Neural cell (in vitro differentiated cells): ENCODE results near the gene TMEM9. TPM values are rescaled to one million over a fixed set of nuclear protein-coding genes. Genes with fewer than 3 reads are reported as not detected.
A peak's percentile ranks its signal among the peaks of the same experiment; 100 is the strongest.

Source experiments
- H2AFZ ChIP-seq: fragments of 200-600, 300-800 bp; sonication (generic), shearing (Covaris generic); 2 replicates; pipeline ENCODE4 v1.6.0; 2014; ENCODE audit warnings: low read depth, mild to moderate bottlenecking, antibody characterized with exemption, low read length, moderate library complexity
- H3F3A ChIP-seq: fragments of 200-600 bp; shearing (Covaris generic); 2 replicates; pipeline ENCODE4 v1.6.1; 2016; ENCODE audit warnings: mild to moderate bottlenecking, moderate library complexity, mixed read lengths, antibody characterized with exemption, low read length; ENCODE audit not compliant: insufficient read depth, poor library complexity, severe bottlenecking
- H3K27ac ChIP-seq: fragments of 200-600, 300-800 bp; sonication (generic), shearing (Covaris generic); 2 replicates; pipeline ENCODE4 v1.5.1; 2014; ENCODE audit warnings: mild to moderate bottlenecking, low read length, moderate library complexity
- H3K27me3 ChIP-seq: fragments of 300-800, 200-600 bp; sonication (generic), shearing (Covaris generic); 2 replicates; pipeline ENCODE4 v1.6.0; 2014; ENCODE audit warnings: mild to moderate bottlenecking, low read depth, low read length, moderate library complexity; ENCODE audit not compliant: insufficient read depth
- H3K36me3 ChIP-seq: fragments of 300-800, 200-600 bp; sonication (generic), shearing (Covaris generic); 2 replicates; pipeline ENCODE4 v1.5.1; 2014; ENCODE audit warnings: mild to moderate bottlenecking, antibody characterized with exemption, low read length, moderate library complexity; ENCODE audit not compliant: insufficient read depth
- H3K4me2 ChIP-seq: fragments of 300-800, 200-600 bp; sonication (generic), shearing (Covaris generic); 2 replicates; pipeline ENCODE4 v1.6.0; 2014; ENCODE audit warnings: mild to moderate bottlenecking, low read length
- H3K4me3 ChIP-seq: fragments of 300-800, 200-600 bp; sonication (generic), shearing (Covaris generic); 2 replicates; pipeline ENCODE4 v1.5.1; 2014; ENCODE audit warnings: mild to moderate bottlenecking, low read length, moderate library complexity
- H3K79me2 ChIP-seq: fragments of 200-600 bp; shearing (Covaris generic); replicated peaks from 2 replicates; pipeline ENCODE4 v1.6.0; 2014; ENCODE audit warnings: mild to moderate bottlenecking, low read length, moderate library complexity; ENCODE audit not compliant: insufficient read depth
- H3K9ac ChIP-seq: fragments of 300-800, 200-600 bp; sonication (generic), shearing (Covaris generic); 2 replicates; pipeline ENCODE4 v1.6.1; 2016; ENCODE audit warnings: mild to moderate bottlenecking, low read length, mixed read lengths
- H3K9me2 ChIP-seq: fragments of 200-600 bp; shearing (Covaris generic); 2 replicates; pipeline ENCODE4 v1.6.1; 2016; ENCODE audit warnings: mild to moderate bottlenecking, low read length, mixed read lengths; ENCODE audit not compliant: insufficient read depth
- H3K9me3 ChIP-seq: fragments of 200-600, 300-800 bp; sonication (generic), shearing (Covaris generic); 2 replicates; pipeline ENCODE4 v1.6.1; 2016; ENCODE audit warnings: mild to moderate bottlenecking, mixed run types, low read length, moderate library complexity, mixed read lengths
- H4K20me1 ChIP-seq: fragments of 200-600 bp; shearing (Covaris generic); 2 replicates; pipeline ENCODE4 v1.6.1; 2016; ENCODE audit warnings: mild to moderate bottlenecking, mixed run types; ENCODE audit not compliant: insufficient read depth
- EP300 ChIP-seq: fragments of 450-650 bp; conservative IDR thresholded peaks from 2 replicates; pipeline ENCODE4 v1.6.1; 2014; ENCODE audit warnings: antibody characterized with exemption, mild to moderate bottlenecking, moderate library complexity; ENCODE audit not compliant: poor library complexity, severe bottlenecking
- EZH2 ChIP-seq: fragments of 200-600, 300-800 bp; shearing (Covaris generic), sonication (generic); IDR thresholded peaks from 2 replicates; pipeline ENCODE4 v1.6.1; 2014; ENCODE audit warnings: antibody characterized with exemption, low read length, borderline replicate concordance, mild to moderate bottlenecking; ENCODE audit not compliant: insufficient read depth, poor library complexity, severe bottlenecking
- MXI1 ChIP-seq: fragments of 450-650 bp; conservative IDR thresholded peaks from 2 replicates; pipeline ENCODE4 v1.6.1; 2014; ENCODE audit warnings: antibody characterized with exemption, mild to moderate bottlenecking; ENCODE audit not compliant: poor library complexity, severe bottlenecking
- POLR2AphosphoS5 ChIP-seq: IDR thresholded peaks from 2 replicates; pipeline ENCODE4 v1.6.1; 2012
- RAD21 ChIP-seq: fragments of 450-650 bp; conservative IDR thresholded peaks from 2 replicates; pipeline ENCODE4 v1.6.1; 2014; ENCODE audit warnings: antibody characterized with exemption, mild to moderate bottlenecking, moderate library complexity
- SMC3 ChIP-seq: fragments of 450-650 bp; conservative IDR thresholded peaks from 2 replicates; pipeline ENCODE4 v1.6.1; 2014; ENCODE audit warnings: antibody characterized with exemption, mild to moderate bottlenecking, moderate library complexity; ENCODE audit not compliant: poor library complexity
- TAF1 ChIP-seq: IDR thresholded peaks from 2 replicates; pipeline ENCODE4 v1.6.1; 2012; ENCODE audit warnings: low read depth
- polyA plus RNA-seq: library from polyadenylated mRNA; depleted of rRNA; stranded (reverse); fragments of >200 nt; gene quantifications from 2 replicates; pipeline ENCODE4 v1.2.3, GENCODE V29; 2014
- TF ChIP-seq, protein P1 (sequence below): fragments of 450-650 bp; IDR thresholded peaks from 2 replicates; pipeline ENCODE4 v1.5.1; 2014; ENCODE audit warnings: antibody characterized with exemption, mild to moderate bottlenecking, moderate library complexity; ENCODE audit not compliant: poor library complexity, severe bottlenecking
- TF ChIP-seq, protein P2 (sequence below): IDR thresholded peaks from 2 replicates; pipeline ENCODE4 v1.6.1; 2012; ENCODE audit warnings: borderline replicate concordance

TMEM9 gene
- polyA plus RNA-seq, 1 donor from 2014 or later, result 182 TPM

DNA sequence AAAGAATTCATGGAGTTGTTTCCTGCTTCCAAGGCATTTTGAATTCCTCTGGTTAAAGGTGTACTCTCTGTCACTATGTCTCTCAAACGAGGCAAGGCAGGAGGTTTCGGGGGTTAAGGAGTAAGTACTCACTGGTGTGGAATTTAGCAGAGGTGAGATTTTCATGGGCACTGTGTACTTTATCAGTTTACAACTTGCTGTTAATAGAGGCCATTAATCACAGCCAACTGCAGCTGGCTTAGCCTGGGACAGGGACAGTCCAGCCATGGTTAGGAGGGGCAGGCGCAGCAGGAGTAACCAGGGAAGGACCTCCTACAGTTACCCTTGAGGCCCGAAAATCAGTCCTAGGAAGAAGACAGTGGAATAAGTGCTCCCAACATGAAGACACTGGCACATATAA lies 18.1 kb upstream of the TMEM9 start:
- Histone ChIP-seq H3K9ac (no peak overlapping the region), H3K27ac (no peak overlapping the region), H3F3A (no peaks in the 10 kb centered on the region)

DNA sequence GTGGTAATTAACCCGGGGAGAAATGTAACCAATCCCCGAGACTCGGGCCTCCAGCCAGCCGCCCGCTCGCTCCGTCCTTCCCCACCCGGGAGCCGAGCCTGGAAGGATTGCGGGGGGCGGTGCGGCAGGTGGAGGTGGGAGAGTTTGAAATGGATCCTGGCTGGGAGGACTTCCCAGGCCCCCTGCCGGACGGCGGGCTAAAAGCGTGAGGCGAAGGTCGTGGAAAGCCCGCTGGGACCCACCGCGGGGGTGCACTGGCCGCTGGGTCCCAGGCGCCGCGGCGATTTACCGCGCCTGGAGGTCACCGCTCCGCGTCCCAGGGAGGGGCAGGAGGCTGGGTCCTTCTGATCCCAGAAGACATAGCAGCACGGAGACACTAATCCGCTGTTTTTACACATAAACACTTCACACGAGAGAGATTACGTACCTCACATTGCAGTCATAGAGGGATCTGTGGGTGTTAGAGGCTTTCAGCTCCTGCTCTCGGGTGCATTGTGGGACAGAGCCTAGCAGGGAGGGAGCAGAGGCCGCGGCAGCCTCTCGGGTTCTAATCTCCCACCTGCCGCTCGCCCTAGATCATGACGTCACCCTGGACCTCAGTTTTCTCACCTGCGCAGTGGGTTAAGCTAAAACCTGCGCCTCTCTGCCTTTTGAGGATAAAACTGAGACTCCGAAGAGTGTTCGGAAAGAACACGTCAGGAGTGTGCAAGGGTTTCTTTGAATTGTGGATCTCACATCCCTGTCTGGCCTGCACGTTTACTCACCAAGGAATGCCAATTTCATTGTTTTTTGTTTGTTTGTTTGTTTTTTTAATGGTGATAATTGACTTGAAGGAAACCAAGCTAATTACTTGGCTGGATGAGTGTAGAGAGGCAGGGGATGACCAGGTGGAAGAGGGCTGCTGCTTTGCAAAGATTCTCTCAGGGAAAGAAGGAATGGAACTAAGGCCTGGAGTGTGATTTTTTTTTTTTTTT lies 17.1 kb upstream of the TMEM9 start:
- no peaks in the 10 kb centered on the region for H3K36me3 ChIP-seq
- H3K27me3 ChIP-seq, result no peaks in the 10 kb centered on the region
- peak overlapping the region; percentile 68 for H3K9ac ChIP-seq
- H3K79me2 ChIP-seq, result no peaks in the 10 kb centered on the region
- TF ChIP-seq EZH2 (no peak), EP300 (no peak), POLR2AphosphoS5 (peak; percentile 27)
- TF ChIP-seq, protein P1, sequence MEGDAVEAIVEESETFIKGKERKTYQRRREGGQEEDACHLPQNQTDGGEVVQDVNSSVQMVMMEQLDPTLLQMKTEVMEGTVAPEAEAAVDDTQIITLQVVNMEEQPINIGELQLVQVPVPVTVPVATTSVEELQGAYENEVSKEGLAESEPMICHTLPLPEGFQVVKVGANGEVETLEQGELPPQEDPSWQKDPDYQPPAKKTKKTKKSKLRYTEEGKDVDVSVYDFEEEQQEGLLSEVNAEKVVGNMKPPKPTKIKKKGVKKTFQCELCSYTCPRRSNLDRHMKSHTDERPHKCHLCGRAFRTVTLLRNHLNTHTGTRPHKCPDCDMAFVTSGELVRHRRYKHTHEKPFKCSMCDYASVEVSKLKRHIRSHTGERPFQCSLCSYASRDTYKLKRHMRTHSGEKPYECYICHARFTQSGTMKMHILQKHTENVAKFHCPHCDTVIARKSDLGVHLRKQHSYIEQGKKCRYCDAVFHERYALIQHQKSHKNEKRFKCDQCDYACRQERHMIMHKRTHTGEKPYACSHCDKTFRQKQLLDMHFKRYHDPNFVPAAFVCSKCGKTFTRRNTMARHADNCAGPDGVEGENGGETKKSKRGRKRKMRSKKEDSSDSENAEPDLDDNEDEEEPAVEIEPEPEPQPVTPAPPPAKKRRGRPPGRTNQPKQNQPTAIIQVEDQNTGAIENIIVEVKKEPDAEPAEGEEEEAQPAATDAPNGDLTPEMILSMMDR, result peak; percentile 61
- H2AFZ ChIP-seq, result peak overlapping the region; percentile 66
- H4K20me1 ChIP-seq, result no peaks in the 10 kb centered on the region
- H3K4me2 ChIP-seq, result peak overlapping the region; percentile 41
- no peaks in the 10 kb centered on the region for H3K9me3 ChIP-seq
- H3K27ac ChIP-seq, result peak overlapping the region; percentile 60
- H3K4me3 ChIP-seq, result peak overlapping the region; percentile 71
- H3K9me2 ChIP-seq, result no peaks in the 10 kb centered on the region
- no peaks in the 10 kb centered on the region for H3F3A ChIP-seq

More for the DNA sequence above, 18.1 kb upstream of the TMEM9 start:
- Histone ChIP-seq H3K27me3 (no peaks in the 10 kb centered on the region), H3K4me3 (no peak overlapping the region), H3K4me2 (no peak overlapping the region), H3K79me2 (no peaks in the 10 kb centered on the region), H3K9me3 (no peaks in the 10 kb centered on the region), H4K20me1 (no peaks in the 10 kb centered on the region), H2AFZ (no peak overlapping the region), H3K9me2 (no peaks in the 10 kb centered on the region), H3K36me3 (no peaks in the 10 kb centered on the region)
- no peak for TF ChIP-seq RAD21
- TF ChIP-seq, protein P1, result no peak
- no peak for TF ChIP-seq TAF1
- TF ChIP-seq EP300, result no peak
- TF ChIP-seq, protein P2, sequence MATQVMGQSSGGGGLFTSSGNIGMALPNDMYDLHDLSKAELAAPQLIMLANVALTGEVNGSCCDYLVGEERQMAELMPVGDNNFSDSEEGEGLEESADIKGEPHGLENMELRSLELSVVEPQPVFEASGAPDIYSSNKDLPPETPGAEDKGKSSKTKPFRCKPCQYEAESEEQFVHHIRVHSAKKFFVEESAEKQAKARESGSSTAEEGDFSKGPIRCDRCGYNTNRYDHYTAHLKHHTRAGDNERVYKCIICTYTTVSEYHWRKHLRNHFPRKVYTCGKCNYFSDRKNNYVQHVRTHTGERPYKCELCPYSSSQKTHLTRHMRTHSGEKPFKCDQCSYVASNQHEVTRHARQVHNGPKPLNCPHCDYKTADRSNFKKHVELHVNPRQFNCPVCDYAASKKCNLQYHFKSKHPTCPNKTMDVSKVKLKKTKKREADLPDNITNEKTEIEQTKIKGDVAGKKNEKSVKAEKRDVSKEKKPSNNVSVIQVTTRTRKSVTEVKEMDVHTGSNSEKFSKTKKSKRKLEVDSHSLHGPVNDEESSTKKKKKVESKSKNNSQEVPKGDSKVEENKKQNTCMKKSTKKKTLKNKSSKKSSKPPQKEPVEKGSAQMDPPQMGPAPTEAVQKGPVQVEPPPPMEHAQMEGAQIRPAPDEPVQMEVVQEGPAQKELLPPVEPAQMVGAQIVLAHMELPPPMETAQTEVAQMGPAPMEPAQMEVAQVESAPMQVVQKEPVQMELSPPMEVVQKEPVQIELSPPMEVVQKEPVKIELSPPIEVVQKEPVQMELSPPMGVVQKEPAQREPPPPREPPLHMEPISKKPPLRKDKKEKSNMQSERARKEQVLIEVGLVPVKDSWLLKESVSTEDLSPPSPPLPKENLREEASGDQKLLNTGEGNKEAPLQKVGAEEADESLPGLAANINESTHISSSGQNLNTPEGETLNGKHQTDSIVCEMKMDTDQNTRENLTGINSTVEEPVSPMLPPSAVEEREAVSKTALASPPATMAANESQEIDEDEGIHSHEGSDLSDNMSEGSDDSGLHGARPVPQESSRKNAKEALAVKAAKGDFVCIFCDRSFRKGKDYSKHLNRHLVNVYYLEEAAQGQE, result no peak
- TF ChIP-seq SMC3, result no peak
- TF ChIP-seq EZH2, result no peak
- no peak for TF ChIP-seq MXI1
- TF ChIP-seq POLR2AphosphoS5, result no peak
